ENCODE data around the gene CEBPG. TPM values are rescaled to one million over a fixed set of nuclear protein-coding genes. Genes with fewer than 3 reads are reported as not detected.

The CEBPG gene
- total and polyA plus RNA-seq, 12 donors: 10.4 to 22.2 (median 14.3) TPM

DNA sequence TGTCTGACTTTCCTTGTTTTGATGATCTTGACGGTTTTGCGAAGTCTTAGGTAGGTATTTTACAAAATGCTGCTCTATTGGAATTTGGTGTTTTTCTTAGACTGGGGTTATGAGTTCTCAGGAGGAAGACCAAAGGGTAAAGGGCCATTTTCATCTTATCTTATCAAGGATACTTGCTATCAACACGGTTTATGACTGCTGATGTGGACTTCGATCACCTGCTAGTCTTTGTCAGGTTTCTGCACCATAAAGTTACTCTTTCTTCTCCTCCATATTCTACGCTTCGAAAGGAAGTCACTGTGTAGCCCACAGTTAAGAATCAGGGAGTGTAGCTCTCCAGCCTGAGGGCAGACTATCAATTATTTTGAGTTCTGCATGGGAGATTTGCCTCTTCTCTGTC, 7.4 kb upstream of the CEBPG start:
- Histone ChIP-seq H3K27ac (no peak overlapping the region), H3K27me3 (peaks cover 0 to 27% (median 0%) of the 10 kb centered on the region in 7 donors), H3K36me3 (no peaks in the 10 kb centered on the region), H3K4me3 (no peak overlapping the region), H3K4me1 (no peaks in the 10 kb centered on the region), H3K9me3 (no peaks in the 10 kb centered on the region)
- TF ChIP-seq, protein P1, sequence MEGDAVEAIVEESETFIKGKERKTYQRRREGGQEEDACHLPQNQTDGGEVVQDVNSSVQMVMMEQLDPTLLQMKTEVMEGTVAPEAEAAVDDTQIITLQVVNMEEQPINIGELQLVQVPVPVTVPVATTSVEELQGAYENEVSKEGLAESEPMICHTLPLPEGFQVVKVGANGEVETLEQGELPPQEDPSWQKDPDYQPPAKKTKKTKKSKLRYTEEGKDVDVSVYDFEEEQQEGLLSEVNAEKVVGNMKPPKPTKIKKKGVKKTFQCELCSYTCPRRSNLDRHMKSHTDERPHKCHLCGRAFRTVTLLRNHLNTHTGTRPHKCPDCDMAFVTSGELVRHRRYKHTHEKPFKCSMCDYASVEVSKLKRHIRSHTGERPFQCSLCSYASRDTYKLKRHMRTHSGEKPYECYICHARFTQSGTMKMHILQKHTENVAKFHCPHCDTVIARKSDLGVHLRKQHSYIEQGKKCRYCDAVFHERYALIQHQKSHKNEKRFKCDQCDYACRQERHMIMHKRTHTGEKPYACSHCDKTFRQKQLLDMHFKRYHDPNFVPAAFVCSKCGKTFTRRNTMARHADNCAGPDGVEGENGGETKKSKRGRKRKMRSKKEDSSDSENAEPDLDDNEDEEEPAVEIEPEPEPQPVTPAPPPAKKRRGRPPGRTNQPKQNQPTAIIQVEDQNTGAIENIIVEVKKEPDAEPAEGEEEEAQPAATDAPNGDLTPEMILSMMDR (IDR thresholded peaks at IDR 0.05): no peak
- 68 to 72% methylated on average over 6 of the region's 6 CpGs for WGBS, 2 donors
- ATAC-seq: no peak
- intact Hi-C loops (cut with DNase I): no loop called here
- no peak for DNase-seq

DNA sequence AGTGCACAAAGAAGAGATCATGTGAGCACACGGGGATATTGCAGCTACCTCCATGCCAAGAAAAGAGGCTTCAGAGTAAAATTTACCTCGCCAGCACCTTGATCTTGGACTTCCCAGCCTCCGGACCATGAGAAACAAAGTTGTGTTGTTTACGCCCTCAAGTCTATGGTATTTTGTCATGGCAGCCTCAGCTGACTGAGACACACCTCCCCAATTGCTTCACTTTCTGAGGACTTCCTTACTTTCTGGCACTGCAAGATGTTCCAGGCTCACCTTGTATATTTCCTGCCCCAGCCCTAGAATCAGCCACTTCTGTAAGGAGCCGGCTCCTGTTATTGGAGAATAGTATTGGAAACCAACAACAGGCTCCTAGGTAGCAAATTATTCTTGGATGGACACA, 6.6 kb upstream of the CEBPG start:
- no peak for DNase-seq
- WGBS, 2 donors: 71 to 84% methylated on average over 5 of the region's 5 CpGs
- intact Hi-C loops (cut with DNase I): no loop called here

DNA sequence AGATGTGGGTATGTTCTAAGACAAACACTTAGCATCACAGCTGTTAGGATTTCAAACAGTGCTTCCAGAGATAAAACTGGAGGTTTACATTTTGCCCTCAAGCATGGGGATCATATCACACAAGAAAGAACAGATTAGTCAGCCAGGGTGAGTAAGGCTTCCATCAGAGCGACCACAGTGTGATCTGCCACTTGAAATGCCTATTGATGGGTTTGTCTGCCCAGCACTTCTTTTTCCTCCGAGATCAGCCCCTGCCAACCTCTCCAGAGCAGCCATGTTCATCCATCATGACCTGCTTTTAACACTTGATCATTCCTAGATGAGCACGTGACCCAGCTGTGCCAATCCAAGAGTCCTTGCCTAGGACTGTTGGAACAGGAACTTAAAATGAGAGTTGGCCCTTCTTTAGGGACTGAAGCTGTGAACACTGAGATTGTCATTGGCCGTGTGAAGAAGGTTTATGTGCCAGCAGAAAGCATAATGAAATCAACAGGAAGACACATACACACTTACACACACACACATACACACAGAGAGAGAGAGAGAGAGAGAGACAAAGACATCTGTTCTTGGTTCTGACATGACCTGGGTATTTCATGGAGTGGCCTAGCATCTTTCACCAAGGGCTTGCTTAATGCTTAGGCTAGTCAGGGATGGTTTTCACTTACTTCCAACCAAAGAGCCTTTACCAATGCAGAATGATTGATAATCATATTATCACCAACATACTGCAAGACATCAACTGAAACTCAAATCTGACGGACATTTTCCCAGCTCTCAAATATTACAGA, 5.2 kb upstream of the CEBPG start:
- Histone ChIP-seq H3K9me3 (no peaks in the 10 kb centered on the region), H3K36me3 (no peaks in the 10 kb centered on the region), H3K4me3 (no peak overlapping the region), H3K4me1 (peaks cover 0 to 6% (median 4%) of the 10 kb centered on the region in 9 donors), H3K27me3 (peaks cover 0 to 18% (median 0%) of the 10 kb centered on the region in 7 donors), H3K27ac (no peak overlapping the region)
- DNase-seq (no peak), ATAC-seq (no peak)
- TF ChIP-seq, protein P1 (IDR thresholded peaks at IDR 0.05): no peak
- WGBS, 2 donors: 60 to 65% methylated on average over 5 of the region's 5 CpGs
- intact Hi-C loops (cut with DNase I): no loop called here

More for the DNA sequence above, 6.6 kb upstream of the CEBPG start:
- no peak for ATAC-seq
- TF ChIP-seq, protein P1 (IDR thresholded peaks at IDR 0.05): no peak
- no peaks in the 10 kb centered on the region for H3K4me1 ChIP-seq
- no peak overlapping the region for H3K4me3 ChIP-seq
- peaks cover 0 to 27% (median 0%) of the 10 kb centered on the region in 7 donors for H3K27me3 ChIP-seq
- no peaks in the 10 kb centered on the region for H3K36me3 ChIP-seq
- H3K27ac ChIP-seq: no peak overlapping the region
- no peaks in the 10 kb centered on the region for H3K9me3 ChIP-seq

DNA sequence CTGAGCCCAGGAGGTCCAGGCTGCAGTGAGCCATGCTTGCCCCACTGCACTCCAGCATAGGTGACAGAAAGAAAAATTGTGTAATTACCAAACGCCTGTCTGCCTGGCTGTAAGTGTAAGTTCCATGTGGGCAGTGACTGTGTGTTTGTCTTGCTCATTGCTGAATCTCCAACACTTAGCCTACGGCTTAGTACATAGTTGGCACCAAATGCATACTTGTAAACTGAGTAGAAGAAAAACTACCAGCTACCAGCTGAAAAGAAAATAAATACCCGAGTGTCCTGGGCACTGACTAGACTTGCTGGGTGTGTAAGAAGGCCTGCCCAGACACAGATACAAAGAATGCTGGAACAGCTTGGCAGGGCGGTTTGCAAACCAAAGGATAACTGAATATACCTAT, 2.7 kb upstream of the CEBPG start:
- Histone ChIP-seq H3K27ac (no peak overlapping the region), H3K4me3 (no peak overlapping the region), H3K9me3 (no peaks in the 10 kb centered on the region), H3K27me3 (peaks cover 0 to 18% (median 0%) of the 10 kb centered on the region in 7 donors), H3K4me1 (peaks cover 3 to 22% (median 18%) of the 10 kb centered on the region in 9 donors), H3K36me3 (no peaks in the 10 kb centered on the region)
- no peak for ATAC-seq
- 92 to 94% methylated on average over 4 of the region's 4 CpGs for WGBS, 2 donors
- TF ChIP-seq, protein P1 (IDR thresholded peaks at IDR 0.05): no peak
- DNase-seq: no peak
- intact Hi-C loops (cut with DNase I): loop anchor here in 3 of 10 donors (5.0 to 10.0 kb wide), 3 partner anchors 66 to 193 kb away; partner anchors contain the start of gene CEBPA (in 2 of the 3)
